H9 (cell line): ENCODE results near the gene RASA3. TPM values are rescaled to one million over a fixed set of nuclear protein-coding genes. Genes with fewer than 3 reads are reported as not detected.

Source experiments
- DNase-seq: peaks from one replicate; pipeline ENCODE4 v3.0.0-alpha.2; 2017
- H2AFZ ChIP-seq: one replicate; pipeline ENCODE4 v1.6.1; 2013; ENCODE audit warnings: mild to moderate bottlenecking, low read length, control low read depth, moderate library complexity
- H2AK5ac ChIP-seq: 2 replicates; pipeline ENCODE4 v1.6.1; 2013; ENCODE audit warnings: low read length, control low read depth, mixed read lengths; ENCODE audit not compliant: insufficient read length
- H2BK120ac ChIP-seq: one replicate; pipeline ENCODE4 v1.6.1; 2013; ENCODE audit warnings: low read depth, mild to moderate bottlenecking, low read length, control low read depth, inconsistent platforms; ENCODE audit not compliant: poor library complexity, severe bottlenecking
- H2BK12ac ChIP-seq: 2 replicates; pipeline ENCODE4 v1.6.1; 2013; ENCODE audit warnings: low read length, control low read depth, mixed read lengths, low read depth; ENCODE audit not compliant: insufficient read length
- H2BK15ac ChIP-seq: 2 replicates; pipeline ENCODE4 v1.6.1; 2013; ENCODE audit warnings: low read depth, low read length, control low read depth
- H2BK20ac ChIP-seq: one replicate; pipeline ENCODE4 v1.6.1; 2013; ENCODE audit warnings: low read depth, mild to moderate bottlenecking, low read length, control low read depth, inconsistent platforms; ENCODE audit not compliant: poor library complexity, severe bottlenecking
- H2BK5ac ChIP-seq: 2 replicates; pipeline ENCODE4 v1.6.1; 2013; ENCODE audit warnings: low read length, control low read depth, mixed read lengths; ENCODE audit not compliant: insufficient read length
- H3K14ac ChIP-seq: 2 replicates; pipeline ENCODE4 v1.6.1; 2013; ENCODE audit warnings: low read length, control low read depth; ENCODE audit not compliant: insufficient read depth
- H3K18ac ChIP-seq: 2 replicates; pipeline ENCODE4 v1.6.1; 2013; ENCODE audit warnings: low read depth, mild to moderate bottlenecking, mixed read lengths, low read length, control low read depth; ENCODE audit not compliant: insufficient read length
- H3K23ac ChIP-seq: 2 replicates; pipeline ENCODE4 v1.6.1; 2013; ENCODE audit warnings: low read length, control low read depth, mixed read lengths, low read depth; ENCODE audit not compliant: insufficient read length
- H3K23me2 ChIP-seq: 2 replicates; pipeline ENCODE4 v1.6.1; 2013; ENCODE audit warnings: low read depth, mild to moderate bottlenecking, mixed read lengths, low read length, control low read depth; ENCODE audit not compliant: insufficient read length, poor library complexity, severe bottlenecking
- H3K27ac ChIP-seq: 2 replicates; pipeline ENCODE4 v1.5.1; 2013; ENCODE audit warnings: low read length, control low read depth, mixed read lengths, low read depth; ENCODE audit not compliant: insufficient read length
- H3K27me3 ChIP-seq: 2 replicates; pipeline ENCODE4 v1.6.1; 2013; ENCODE audit warnings: low read length, control low read depth, inconsistent platforms; ENCODE audit not compliant: insufficient read depth
- H3K4ac ChIP-seq: 2 replicates; pipeline ENCODE4 v1.6.1; 2013; ENCODE audit warnings: low read depth, mild to moderate bottlenecking, control low read depth, inconsistent platforms, low read length, moderate library complexity
- H3K4me1 ChIP-seq: 2 replicates; pipeline ENCODE4 v1.6.1; 2013; ENCODE audit warnings: low read length, control low read depth, inconsistent platforms; ENCODE audit not compliant: insufficient read depth
- H3K4me2 ChIP-seq: 2 replicates; pipeline ENCODE4 v1.6.1; 2013; ENCODE audit warnings: low read length, control low read depth, mixed read lengths; ENCODE audit not compliant: insufficient read length, insufficient read depth
- H3K56ac ChIP-seq: 2 replicates; pipeline ENCODE4 v1.6.1; 2013; ENCODE audit warnings: low read depth, mild to moderate bottlenecking, mixed read lengths, low read length, control low read depth; ENCODE audit not compliant: insufficient read length
- H3K79me1 ChIP-seq: 2 replicates; pipeline ENCODE4 v1.6.1; 2013; ENCODE audit warnings: low read depth, mild to moderate bottlenecking, moderate library complexity, low read length, control low read depth, inconsistent platforms; ENCODE audit not compliant: insufficient read depth, poor library complexity, severe bottlenecking
- H3K79me2 ChIP-seq: 2 replicates; pipeline ENCODE4 v1.6.1; 2013; ENCODE audit warnings: low read length, control low read depth, inconsistent platforms; ENCODE audit not compliant: insufficient read depth
- H3K9ac ChIP-seq: 2 replicates; pipeline ENCODE4 v1.6.1; 2013; ENCODE audit warnings: low read length, control low read depth, mixed read lengths; ENCODE audit not compliant: insufficient read length; ENCODE audit errors: extremely low read depth
- H3K9me3 ChIP-seq: one replicate; pipeline ENCODE4 v1.6.1; 2013; ENCODE audit warnings: low read depth, low read length, inconsistent platforms; ENCODE audit not compliant: control insufficient read depth
- H3T11ph ChIP-seq: one replicate; pipeline ENCODE4 v1.6.1; 2013; ENCODE audit warnings: mild to moderate bottlenecking, low read length, control low read depth, inconsistent platforms
- H4K20me1 ChIP-seq: one replicate; pipeline ENCODE4 v1.6.1; 2013; ENCODE audit not compliant: control insufficient read depth, insufficient read length, insufficient read depth
- H4K5ac ChIP-seq: 2 replicates; pipeline ENCODE4 v1.6.1; 2013; ENCODE audit warnings: low read depth, mild to moderate bottlenecking, mixed read lengths, low read length, control low read depth; ENCODE audit not compliant: insufficient read length
- H4K8ac ChIP-seq: replicated peaks from 2 replicates; pipeline ENCODE4 v1.6.1; 2013; ENCODE audit warnings: low read length, control low read depth, mixed read lengths, low read depth; ENCODE audit not compliant: insufficient read length
- H4K91ac ChIP-seq: 2 replicates; pipeline ENCODE4 v1.6.1; 2013; ENCODE audit warnings: low read depth, mild to moderate bottlenecking, moderate library complexity, mixed read lengths, low read length, control low read depth; ENCODE audit not compliant: insufficient read length
- H3K27ac Mint-ChIP-seq, 3 experiments: 2 replicates in 2 of 3; 3 replicates in 1 of 3; pipeline ENCODE4 v1.8.0; 2020 to 2021; ENCODE audit warnings: mixed read lengths in 3 of 3, mild to moderate bottlenecking in 1 of 3, moderate library complexity in 1 of 3
- H3K27me3 Mint-ChIP-seq: 2 replicates; pipeline ENCODE4 v1.8.0; 2021; ENCODE audit warnings: low read depth, mild to moderate bottlenecking, moderate library complexity, mixed read lengths
- H3K36me3 Mint-ChIP-seq, 3 experiments: 2 replicates in 2 of 3; 3 replicates in 1 of 3; pipeline ENCODE4 v1.8.0; 2020 to 2021; ENCODE audit warnings: low read depth in 3 of 3, mixed read lengths in 3 of 3; ENCODE audit not compliant: insufficient read depth in 1 of 3
- H3K4me1 Mint-ChIP-seq, 2 experiments: 2 replicates each; pipeline ENCODE4 v1.8.0; 2020; ENCODE audit warnings: mixed read lengths in 2 of 2
- H3K4me3 Mint-ChIP-seq, 2 experiments: 2 replicates in 1 of 2; 3 replicates in 1 of 2; pipeline ENCODE4 v1.8.0; 2020 to 2021; ENCODE audit warnings: mild to moderate bottlenecking in 2 of 2, mixed read lengths in 2 of 2, moderate library complexity in 1 of 2
- H3K9me3 Mint-ChIP-seq, 2 experiments: 2 replicates in 1 of 2; 3 replicates in 1 of 2; pipeline ENCODE4 v1.8.0; 2020; ENCODE audit warnings: mild to moderate bottlenecking in 2 of 2, mixed read lengths in 2 of 2, moderate library complexity in 1 of 2
- CTCF ChIP-seq: fragments of 200-600 bp; sonication (generic); conservative IDR thresholded peaks from 3 replicates; pipeline ENCODE4 v1.8.0; 2021; ENCODE audit warnings: antibody characterized with exemption, mild to moderate bottlenecking
- WGBS: extraction: QIAGEN DNeasy Blood & Tissue Kit; methylation state at CpG from one replicate; pipeline ENCODE4 v1.1.7; 2013; ENCODE audit warnings: missing lambda C conversion rate, low lambda C conversion rate, mixed read lengths; ENCODE audit not compliant: insufficient read length; ENCODE audit errors: extremely low coverage; 5-methylcytosine and 5-hydroxymethylcytosine counted together
- total RNA-seq: library from RNA; stranded (reverse); gene quantifications from 2 replicates; pipeline ENCODE4 v1.2.1, GENCODE V29; 2021

Gene RASA3
- total RNA-seq, 1 experiment from 2014 or later = 12.3 TPM

- H3K9ac ChIP-seq = no peak overlapping the region
- no peaks in the 10 kb centered on the region for H3K79me2 ChIP-seq
- no peaks in the 10 kb centered on the region for H3K27me3 ChIP-seq
- no peaks in the 10 kb centered on the region for H3K9me3 ChIP-seq
- H2BK15ac ChIP-seq = no peak overlapping the region
- H3K56ac ChIP-seq = no peak overlapping the region
- H3K9me3 Mint-ChIP-seq = no peaks in the 10 kb centered on the region
- H3T11ph ChIP-seq = no peak overlapping the region
- no peak overlapping the region for H2BK20ac ChIP-seq
- no peaks in the 10 kb centered on the region; the same call in 1 of the 2 replicates for H3K4me1 ChIP-seq
- no peak for TF ChIP-seq CTCF
- peak overlapping the region; percentile 40 to 89 (median 45); a peak in 4 of 7 replicates for H3K27ac Mint-ChIP-seq
- H3K18ac ChIP-seq = peak overlapping the region; percentile 4
- H2BK5ac ChIP-seq = no peak overlapping the region
- no peak overlapping the region for H4K5ac ChIP-seq
- H3K23me2 ChIP-seq = no peaks in the 10 kb centered on the region
- no peaks in the 10 kb centered on the region; a peak in 1 of 7 replicates for H3K36me3 Mint-ChIP-seq
- H2AFZ ChIP-seq = no peak overlapping the region
- H3K27ac ChIP-seq = no peak overlapping the region
- peaks cover 15 to 29% of the 10 kb centered on the region in 2 experiments for H3K4me1 Mint-ChIP-seq
- no CpG with 5 or more reads among the region's 20 CpGs for WGBS
- no peak overlapping the region for H2BK120ac ChIP-seq
- 0 out of 2 replicates have a peak overlapping the region, but pooled peaks have one; percentile 3 for H3K14ac ChIP-seq
- H4K91ac ChIP-seq = no peak overlapping the region
- no peak overlapping the region for H3K4ac ChIP-seq
- H3K79me1 ChIP-seq = no peaks in the 10 kb centered on the region
- no peak for DNase-seq
- no peak overlapping the region for H3K23ac ChIP-seq
- H3K4me3 Mint-ChIP-seq = peak overlapping the region; percentile 49 to 57; a peak in 4 of 5 replicates
- no peak overlapping the region for H2AK5ac ChIP-seq
- H2BK12ac ChIP-seq = no peak overlapping the region
- H4K8ac ChIP-seq = no peak overlapping the region
- H3K4me2 ChIP-seq = peak overlapping the region; percentile 40
- no peaks in the 10 kb centered on the region for H4K20me1 ChIP-seq
- H3K27me3 Mint-ChIP-seq = peaks cover 2% of the 10 kb centered on the region; the same call in 1 of the 2 replicates
These were observed 67.8 kb downstream of the RASA3 start for GRCh38 chr13:114064450-114065140.
